Stimulated activated effector memory CD8-positive, alpha-beta T cell treated with anti-CD3 and anti-CD28 coated beads, Interleukin-12 subunit alpha, Interleukin-12 subunit beta, amount 100 ng/mL, for 72 hours (primary cell): ENCODE measurements around the gene KCNMA1.

Experiments used
- ATAC-seq: fragments of 150-1000 bp; cut with Tn5 transposase; 2 replicates; pipeline ENCODE4 v1.10.0; 2021
- DNase-seq, 2 donors: peaks; one replicate each; pipeline ENCODE4 v3.0.0; 2021 to 2022; ENCODE audit warnings: low spot score in 2 of 2
- H3K27ac Mint-ChIP-seq: one replicate; pipeline ENCODE4 v1.8.0; 2022; ENCODE audit warnings: mild to moderate bottlenecking, mixed read lengths
- H3K36me3 Mint-ChIP-seq: one replicate; pipeline ENCODE4 v1.8.0; 2022; ENCODE audit warnings: mild to moderate bottlenecking, mixed read lengths
- H3K4me1 Mint-ChIP-seq: one replicate; pipeline ENCODE4 v1.8.0; 2022; ENCODE audit warnings: mixed read lengths
- H3K4me3 Mint-ChIP-seq: one replicate; pipeline ENCODE4 v1.8.0; 2022; ENCODE audit warnings: mild to moderate bottlenecking, mixed read lengths
- H3K9me3 Mint-ChIP-seq: one replicate; pipeline ENCODE4 v1.8.0; 2022; ENCODE audit warnings: mixed read lengths

Gene KCNMA1

GRCh38 chr10:77459905-77460304, 177.7 kb downstream of the KCNMA1 start:
- Mint-ChIP-seq H3K4me1 (no peaks in the 10 kb centered on the region), H3K4me3 (no peak overlapping the region), H3K36me3 (no peaks in the 10 kb centered on the region), H3K27ac (no peak overlapping the region), H3K9me3 (no peaks in the 10 kb centered on the region)
- no peak for ATAC-seq
- no peak for DNase-seq

DNA sequence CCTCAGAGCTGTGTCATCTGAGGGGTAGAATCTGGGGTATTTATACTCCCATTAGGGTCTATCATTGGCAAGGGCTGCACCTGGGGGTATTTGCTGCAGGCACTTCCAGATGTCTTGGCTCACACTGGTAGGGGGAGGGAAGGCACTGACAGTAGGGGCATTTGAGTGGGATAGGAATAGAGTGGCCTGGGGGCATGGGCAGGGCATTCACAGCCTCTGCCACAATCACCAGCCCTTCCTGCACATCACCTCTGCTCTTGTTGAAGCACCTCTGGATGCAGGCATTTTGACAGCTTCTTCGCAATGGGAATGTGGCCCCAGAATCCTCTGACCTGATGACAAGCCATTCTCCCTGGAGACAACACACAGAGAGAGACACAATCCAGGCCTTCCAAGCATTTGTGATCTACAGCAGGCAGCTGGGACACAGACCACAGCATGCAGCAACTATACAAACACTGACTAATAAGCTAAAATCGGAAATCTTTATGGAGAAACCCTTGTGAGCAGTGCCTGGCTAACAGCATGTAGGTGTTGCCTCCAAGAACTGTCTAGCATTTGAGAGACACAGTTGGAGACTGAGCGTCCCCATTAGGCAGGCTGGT, 178.5 kb downstream of the KCNMA1 start:
- Mint-ChIP-seq H3K27ac (no peak overlapping the region), H3K36me3 (no peaks in the 10 kb centered on the region), H3K4me3 (no peak overlapping the region), H3K4me1 (no peaks in the 10 kb centered on the region), H3K9me3 (no peaks in the 10 kb centered on the region)
- ATAC-seq (no peak), DNase-seq (no peak)

DNA sequence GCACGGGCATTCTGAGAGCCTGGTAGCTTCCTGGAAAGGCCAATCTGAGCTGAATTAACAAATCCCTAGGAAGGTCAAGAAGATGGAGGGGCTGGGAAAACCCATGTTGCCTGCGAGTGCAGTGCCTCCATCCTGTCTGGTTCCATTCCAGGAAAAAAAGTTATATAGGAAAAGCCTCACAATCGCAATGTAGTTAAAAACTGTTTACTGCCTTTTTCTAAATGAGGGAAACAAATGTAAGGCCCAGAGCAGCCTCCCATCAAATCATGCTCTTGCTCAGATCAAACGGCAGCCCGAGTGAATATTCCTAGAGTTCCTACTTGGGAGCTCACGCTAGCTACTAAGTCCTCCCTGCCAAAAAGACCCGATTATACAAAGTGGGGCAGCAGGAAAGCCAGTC, 179.9 kb downstream of the KCNMA1 start:
- no peak for DNase-seq
- Mint-ChIP-seq H3K4me3 (no peak overlapping the region), H3K27ac (no peak overlapping the region), H3K4me1 (no peaks in the 10 kb centered on the region), H3K36me3 (no peaks in the 10 kb centered on the region), H3K9me3 (no peaks in the 10 kb centered on the region)
- ATAC-seq: no peak

GRCh38 chr10:77457266-77457665, 180.3 kb downstream of the KCNMA1 start:
- no peak overlapping the region for H3K27ac Mint-ChIP-seq
- no peaks in the 10 kb centered on the region for H3K4me1 Mint-ChIP-seq
- H3K4me3 Mint-ChIP-seq: no peak overlapping the region
- DNase-seq: no peak
- no peak for ATAC-seq
- H3K36me3 Mint-ChIP-seq: no peaks in the 10 kb centered on the region
- no peaks in the 10 kb centered on the region for H3K9me3 Mint-ChIP-seq

DNA sequence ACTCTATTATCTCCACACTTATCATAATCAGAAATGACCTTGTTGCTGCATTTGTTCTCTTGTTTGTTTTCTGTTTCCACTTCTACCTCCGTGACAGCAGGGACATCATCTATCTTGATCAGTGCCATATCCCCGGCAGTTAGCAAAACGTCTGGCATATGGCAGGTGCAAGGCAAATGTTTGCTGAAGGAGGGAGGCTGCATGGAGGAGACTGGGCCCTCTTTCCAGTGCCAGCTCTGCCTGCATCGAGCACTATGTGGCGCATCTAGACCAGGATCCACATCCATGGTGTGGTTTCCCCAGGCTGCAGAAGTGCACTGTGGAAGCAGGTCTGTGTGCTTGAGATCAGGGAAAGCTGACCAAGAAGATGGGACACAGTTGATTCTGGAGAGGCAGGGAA, 181.2 kb downstream of the KCNMA1 start:
- H3K4me3 Mint-ChIP-seq: no peak overlapping the region
- DNase-seq (no peak), ATAC-seq (no peak)
- no peak overlapping the region for H3K27ac Mint-ChIP-seq
- no peaks in the 10 kb centered on the region for H3K4me1 Mint-ChIP-seq
- H3K9me3 Mint-ChIP-seq: no peaks in the 10 kb centered on the region
- H3K36me3 Mint-ChIP-seq: no peaks in the 10 kb centered on the region

DNA sequence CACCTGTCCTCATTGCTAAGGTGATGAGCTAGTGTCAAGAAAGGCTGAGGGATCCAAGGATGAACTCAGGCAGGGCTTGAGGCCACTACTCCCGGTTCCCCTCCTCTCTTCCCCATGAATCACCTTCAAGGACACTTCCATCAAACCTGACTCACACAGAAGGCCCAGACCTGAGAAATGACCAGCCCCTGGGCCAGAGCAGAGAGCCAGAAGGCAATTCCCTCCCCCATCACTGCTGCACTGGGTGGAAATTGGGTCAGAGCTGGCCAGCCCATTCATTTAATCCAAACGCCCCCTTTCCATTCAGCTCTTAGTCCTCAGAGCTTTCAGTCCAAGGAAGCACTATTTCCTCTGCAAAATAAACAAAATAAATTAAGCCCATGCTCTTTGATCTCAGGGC, 182.0 kb downstream of the KCNMA1 start:
- Mint-ChIP-seq H3K9me3 (no peaks in the 10 kb centered on the region), H3K4me1 (no peaks in the 10 kb centered on the region), H3K36me3 (no peaks in the 10 kb centered on the region), H3K27ac (no peak overlapping the region), H3K4me3 (no peak overlapping the region)
- no peak for ATAC-seq
- DNase-seq: no peak

- no peaks in the 10 kb centered on the region for H3K4me1 Mint-ChIP-seq
- H3K9me3 Mint-ChIP-seq: no peaks in the 10 kb centered on the region
- no peak overlapping the region for H3K27ac Mint-ChIP-seq
- DNase-seq (no peak), ATAC-seq (no peak)
- no peaks in the 10 kb centered on the region for H3K36me3 Mint-ChIP-seq
- H3K4me3 Mint-ChIP-seq: no peak overlapping the region
These were observed 184.6 kb downstream of the KCNMA1 start for GRCh38 chr10:77452952-77453564.

DNA sequence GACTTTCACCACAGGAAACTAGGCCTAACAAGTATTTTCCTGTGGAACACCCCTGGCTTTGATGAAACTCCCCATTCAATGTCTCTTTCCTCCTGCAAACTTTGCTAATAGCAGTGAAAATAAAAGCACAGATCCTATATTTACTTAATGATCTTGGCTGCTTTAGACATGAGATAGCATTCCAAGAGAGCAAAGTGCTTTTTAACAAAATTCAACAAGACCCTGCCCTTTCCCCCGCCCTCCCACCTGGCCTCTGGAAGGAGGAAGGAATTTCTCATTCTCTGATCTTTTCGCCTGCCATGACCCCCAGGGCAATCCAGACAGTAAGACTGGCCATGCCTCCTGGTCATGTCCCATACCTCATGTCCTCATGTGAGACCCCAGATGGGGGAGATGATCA, 185.7 kb downstream of the KCNMA1 start:
- Mint-ChIP-seq H3K4me1 (no peaks in the 10 kb centered on the region), H3K27ac (no peak overlapping the region), H3K4me3 (no peak overlapping the region), H3K36me3 (no peaks in the 10 kb centered on the region), H3K9me3 (no peaks in the 10 kb centered on the region)
- no peak for DNase-seq
- no peak for ATAC-seq

DNA sequence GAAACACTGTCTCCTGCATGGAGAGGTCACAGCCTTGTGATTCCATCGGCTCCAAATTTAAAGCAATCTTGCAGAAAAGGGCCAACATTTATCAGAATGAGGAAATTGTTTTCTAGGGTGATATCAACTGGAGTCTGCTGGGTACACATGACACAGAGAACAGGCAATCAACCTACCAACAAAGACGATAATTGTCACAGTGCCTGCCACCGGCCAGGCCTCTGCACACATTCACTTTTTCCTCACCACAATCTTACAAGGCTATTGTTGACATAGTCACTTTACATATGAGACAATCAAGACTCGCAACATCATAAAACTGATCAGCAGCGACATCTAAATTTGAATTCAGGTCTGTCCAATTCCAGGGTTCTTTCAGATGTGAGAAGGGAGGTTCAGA, 189.4 kb downstream of the KCNMA1 start:
- DNase-seq: no peak
- Mint-ChIP-seq H3K27ac (no peak overlapping the region), H3K4me3 (no peak overlapping the region)

GRCh38 chr10:77446700-77447099, 190.9 kb downstream of the KCNMA1 start:
- no peaks in the 10 kb centered on the region for H3K4me1 Mint-ChIP-seq
- no peak overlapping the region for H3K27ac Mint-ChIP-seq
- ATAC-seq: no peak

More for the DNA sequence above, 189.4 kb downstream of the KCNMA1 start:
- H3K9me3 Mint-ChIP-seq: no peaks in the 10 kb centered on the region
- no peak for ATAC-seq
- H3K4me1 Mint-ChIP-seq: no peaks in the 10 kb centered on the region
- H3K36me3 Mint-ChIP-seq: no peaks in the 10 kb centered on the region

GRCh38 chr10:77445547-77445946, 192.1 kb downstream of the KCNMA1 start:
- DNase-seq (no peak), ATAC-seq (no peak)
- Mint-ChIP-seq H3K36me3 (no peaks in the 10 kb centered on the region), H3K27ac (no peak overlapping the region), H3K9me3 (no peaks in the 10 kb centered on the region), H3K4me1 (no peaks in the 10 kb centered on the region), H3K4me3 (no peak overlapping the region)

More at GRCh38 chr10:77446700-77447099, 190.9 kb downstream of the KCNMA1 start:
- Mint-ChIP-seq H3K4me3 (no peak overlapping the region), H3K9me3 (no peaks in the 10 kb centered on the region), H3K36me3 (no peaks in the 10 kb centered on the region)
- DNase-seq: no peak

DNA sequence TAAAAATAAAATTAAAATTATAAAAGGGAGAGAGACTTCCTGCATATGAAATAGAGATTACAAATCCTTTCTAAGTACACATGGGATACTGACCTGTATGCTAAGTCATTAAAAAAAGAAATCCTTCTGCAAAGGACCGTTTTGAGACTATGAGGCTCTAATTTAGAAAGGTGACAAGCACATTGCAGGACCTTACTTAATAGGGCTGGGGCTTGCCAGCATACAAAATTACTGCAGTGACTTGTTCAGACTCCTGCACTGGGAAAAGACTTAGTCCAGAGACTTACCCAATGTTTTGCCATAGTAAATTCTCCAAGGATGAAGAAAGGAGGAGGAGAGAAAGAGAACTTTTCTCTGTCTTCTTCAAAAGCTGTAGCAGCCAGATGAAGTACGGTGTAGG, 193.6 kb downstream of the KCNMA1 start:
- Mint-ChIP-seq H3K9me3 (no peaks in the 10 kb centered on the region), H3K27ac (no peak overlapping the region), H3K4me1 (no peaks in the 10 kb centered on the region), H3K36me3 (no peaks in the 10 kb centered on the region), H3K4me3 (no peak overlapping the region)
- DNase-seq (no peak), ATAC-seq (no peak)

DNA sequence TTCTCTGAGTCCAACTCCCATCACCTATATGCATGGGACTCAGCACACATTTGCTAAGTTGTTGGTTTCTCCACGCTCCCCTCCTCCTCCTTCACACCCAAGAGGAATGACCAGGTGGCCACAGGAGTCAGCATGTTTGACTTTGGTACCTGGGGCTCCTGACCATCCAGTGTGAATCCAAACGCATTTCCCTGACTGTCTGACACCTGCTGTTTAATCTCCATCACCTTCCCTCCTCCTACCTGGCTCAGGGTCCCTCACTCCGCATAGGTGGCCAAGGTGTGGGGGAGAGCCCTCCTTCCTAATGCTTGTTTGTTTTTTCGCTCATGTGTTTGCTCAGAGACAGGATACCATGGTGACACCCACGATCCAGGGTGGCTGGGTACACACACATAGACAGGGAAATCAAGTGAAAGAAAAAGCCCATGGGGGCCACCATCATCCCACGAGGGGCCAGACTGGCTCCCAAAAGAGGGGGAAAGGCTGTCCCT, 194.9 kb downstream of the KCNMA1 start:
- H3K36me3 Mint-ChIP-seq: no peaks in the 10 kb centered on the region
- ATAC-seq: no peak
- H3K4me3 Mint-ChIP-seq: no peak overlapping the region
- H3K9me3 Mint-ChIP-seq: no peaks in the 10 kb centered on the region
- DNase-seq: no peak
- H3K4me1 Mint-ChIP-seq: no peaks in the 10 kb centered on the region
- H3K27ac Mint-ChIP-seq: no peak overlapping the region

DNA sequence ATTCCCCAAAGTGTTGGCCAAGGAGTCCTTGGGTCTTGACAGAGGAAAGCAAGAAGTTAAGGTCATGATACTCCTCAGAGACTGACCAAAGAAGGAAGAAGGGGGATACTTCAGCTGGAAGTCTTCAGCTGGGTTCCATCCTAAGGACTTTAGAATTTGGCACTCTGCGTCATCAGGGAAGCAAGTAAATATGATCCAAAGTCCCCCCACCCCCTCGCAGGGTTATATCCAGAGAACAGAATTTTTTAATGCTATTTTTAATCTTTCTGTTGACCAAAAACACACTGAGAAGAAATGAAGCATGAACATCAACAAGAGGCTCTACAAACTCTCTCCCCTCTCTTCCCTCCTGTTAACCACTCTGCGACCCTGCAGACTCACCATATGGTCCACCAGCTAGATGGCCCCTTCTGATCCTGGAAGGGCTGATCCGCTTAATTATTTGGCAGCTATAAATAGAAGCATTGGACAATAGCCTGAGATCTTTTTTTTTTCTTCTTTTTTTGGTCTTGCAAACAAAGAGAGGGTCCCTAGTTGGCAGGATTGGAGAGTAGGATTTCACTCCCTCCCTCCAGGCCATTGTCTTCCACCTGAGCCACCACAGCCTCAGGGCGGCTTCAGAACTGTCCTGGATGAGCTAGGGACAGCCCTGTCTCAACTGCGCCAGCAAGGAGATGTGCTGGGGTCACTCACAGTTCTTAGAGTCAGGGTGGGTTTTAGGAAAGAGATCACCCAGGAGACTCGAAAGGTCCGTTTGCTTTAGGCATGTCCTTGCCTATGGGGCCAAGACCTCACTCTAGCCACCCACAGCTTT, 196.0 kb downstream of the KCNMA1 start:
- H3K4me3 Mint-ChIP-seq: no peak overlapping the region
- no peak for DNase-seq
- no peak overlapping the region for H3K27ac Mint-ChIP-seq
- ATAC-seq: no peak
- H3K36me3 Mint-ChIP-seq: no peaks in the 10 kb centered on the region
- H3K9me3 Mint-ChIP-seq: no peaks in the 10 kb centered on the region
- no peaks in the 10 kb centered on the region for H3K4me1 Mint-ChIP-seq

GRCh38 chr10:77436257-77436975, 201.2 kb downstream of the KCNMA1 start:
- DNase-seq (no peak), ATAC-seq (no peak)
- Mint-ChIP-seq H3K36me3 (no peaks in the 10 kb centered on the region), H3K4me3 (no peak overlapping the region), H3K9me3 (no peaks in the 10 kb centered on the region), H3K4me1 (no peaks in the 10 kb centered on the region), H3K27ac (no peak overlapping the region)
